ENCODE data around the gene TMEM170B. TPM values are rescaled to one million over a fixed set of nuclear protein-coding genes. Genes with fewer than 3 reads are reported as not detected.

The TMEM170B gene
- polyA plus RNA-seq, 3 donors: 11.7 to 33.4 (median 19.7) TPM

- Histone ChIP-seq H2AFZ (ENCODE audit: insufficient read depth, low read depth, low read length, poor library complexity, severe bottlenecking) (no peak overlapping the region), H3K4me2 (replicated peaks; ENCODE audit: extremely low read depth, low read length, poor library complexity, severe bottlenecking) (peak overlapping the region; percentile 46), H3K4me3 (replicated peaks in 1 of 3; ENCODE audit: low read depth in 2 of 3, low read length in 3 of 3) (peak overlapping the region in 1 of 3 experiments; percentile 34), H3K79me2 (ENCODE audit: insufficient read depth, low read length) (peaks cover 98% of the 10 kb centered on the region), H3K9ac (ENCODE audit: insufficient read depth, low read length, poor library complexity, severe bottlenecking) (peak overlapping the region; percentile 5), H4K20me1 (ENCODE audit: insufficient read depth, low read length) (peaks cover 71% of the 10 kb centered on the region), H3K9me3 (replicated peaks in 1 of 2; ENCODE audit: control insufficient read depth in 1 of 2, insufficient read depth in 1 of 2, low read length in 2 of 2) (no peaks in the 10 kb centered on the region), H3K27me3 (ENCODE audit: control insufficient read depth in 2 of 2, insufficient read depth in 2 of 2, low read length in 2 of 2) (no peaks in the 10 kb centered on the region), H3K36me3 (replicated peaks in 1 of 2; ENCODE audit: control insufficient read depth in 1 of 2, insufficient read depth in 2 of 2, low read length in 2 of 2) (no peaks in the 10 kb centered on the region), H3K27ac (ENCODE audit: low read depth in 1 of 2, low read length in 2 of 2) (peak overlapping the region; percentile 50 to 75), H3K4me1 (ENCODE audit: control insufficient read depth in 1 of 2, insufficient read depth in 2 of 2, low read length in 2 of 2) (peaks cover 67 to 94% of the 10 kb centered on the region in 2 donors)
- intact Hi-C loops (cut with micrococcal nuclease): no loop called here
- WGBS (ENCODE audit: insufficient coverage): no CpG with 5 or more reads among the region's 1 CpG
- Mint-ChIP-seq H3K4me3 (peak overlapping the region; percentile 18 to 43), H3K9me3 (peaks cover 0 to 2% (median 0%) of the 10 kb centered on the region in 7 donors), H3K4me1 (peaks cover 83% of the 10 kb centered on the region), H3K27me3 (ENCODE audit: low read depth in 3 of 3) (no peaks in the 10 kb centered on the region), H3K27ac (peak overlapping the region; percentile 77 to 93 (median 83)), H3K36me3 (peaks cover 10 to 14% of the 10 kb centered on the region in 2 donors)
- TF ChIP-seq CTCF (IDR thresholded peaks at IDR 0.05): no peak
- no peak for DNase-seq
Measured at GRCh38 chr6:11551053-11551452, 13.5 kb downstream of the TMEM170B start.

- peak overlapping the region; percentile 46 for H3K4me2 ChIP-seq (replicated peaks; ENCODE audit: extremely low read depth, low read length, poor library complexity, severe bottlenecking)
- no peaks in the 10 kb centered on the region for H3K9me3 ChIP-seq (replicated peaks in 1 of 2; ENCODE audit: control insufficient read depth in 1 of 2, insufficient read depth in 1 of 2, low read length in 2 of 2)
- H2AFZ ChIP-seq (ENCODE audit: insufficient read depth, low read depth, low read length, poor library complexity, severe bottlenecking): no peak overlapping the region
- no peaks in the 10 kb centered on the region for H3K36me3 ChIP-seq (replicated peaks in 1 of 2; ENCODE audit: control insufficient read depth in 1 of 2, insufficient read depth in 2 of 2, low read length in 2 of 2)
- intact Hi-C loops (cut with micrococcal nuclease): no loop called here
- peaks cover 0 to 2% (median 0%) of the 10 kb centered on the region in 7 donors for H3K9me3 Mint-ChIP-seq
- no peak for TF ChIP-seq CTCF (IDR thresholded peaks at IDR 0.05)
- H3K4me1 Mint-ChIP-seq: peaks cover 84% of the 10 kb centered on the region
- peak overlapping the region in 1 of 2 donors; percentile 69 for H3K4me3 Mint-ChIP-seq
- peak; percentile 58 to 80 (median 68) for DNase-seq
- H3K36me3 Mint-ChIP-seq: peaks cover 11 to 15% of the 10 kb centered on the region in 2 donors
- H3K4me1 ChIP-seq (ENCODE audit: control insufficient read depth in 1 of 2, insufficient read depth in 2 of 2, low read length in 2 of 2): peaks cover 64 to 93% of the 10 kb centered on the region in 2 donors
- peak overlapping the region; percentile 48 to 91 (median 82) for H3K27ac Mint-ChIP-seq
- H3K9ac ChIP-seq (ENCODE audit: insufficient read depth, low read length, poor library complexity, severe bottlenecking): no peak overlapping the region
- peaks cover 98% of the 10 kb centered on the region for H3K79me2 ChIP-seq (ENCODE audit: insufficient read depth, low read length)
- peak overlapping the region in 1 of 3 experiments; percentile 34 for H3K4me3 ChIP-seq (replicated peaks in 1 of 3; ENCODE audit: low read depth in 2 of 3, low read length in 3 of 3)
- peak overlapping the region in 1 of 2 donors; percentile 52 for H3K27ac ChIP-seq (ENCODE audit: low read depth in 1 of 2, low read length in 2 of 2)
- H3K27me3 Mint-ChIP-seq (ENCODE audit: low read depth in 3 of 3): peaks cover 0 to 1% (median 0%) of the 10 kb centered on the region in 3 donors
- H4K20me1 ChIP-seq (ENCODE audit: insufficient read depth, low read length): peaks cover 76% of the 10 kb centered on the region
- no peaks in the 10 kb centered on the region for H3K27me3 ChIP-seq (ENCODE audit: control insufficient read depth in 2 of 2, insufficient read depth in 2 of 2, low read length in 2 of 2)
Measured at GRCh38 chr6:11552442-11552841, 14.9 kb downstream of the TMEM170B start.
